GM18526 (cell line): ENCODE results near the gene OCA2.

ENCODE experiments used
- POLR2A ChIP-seq: IDR thresholded peaks from 3 replicates; pipeline ENCODE4 v1.6.1; 2011; ENCODE audit not compliant: insufficient read length; ENCODE audit errors: extremely low read depth

The OCA2 gene

DNA sequence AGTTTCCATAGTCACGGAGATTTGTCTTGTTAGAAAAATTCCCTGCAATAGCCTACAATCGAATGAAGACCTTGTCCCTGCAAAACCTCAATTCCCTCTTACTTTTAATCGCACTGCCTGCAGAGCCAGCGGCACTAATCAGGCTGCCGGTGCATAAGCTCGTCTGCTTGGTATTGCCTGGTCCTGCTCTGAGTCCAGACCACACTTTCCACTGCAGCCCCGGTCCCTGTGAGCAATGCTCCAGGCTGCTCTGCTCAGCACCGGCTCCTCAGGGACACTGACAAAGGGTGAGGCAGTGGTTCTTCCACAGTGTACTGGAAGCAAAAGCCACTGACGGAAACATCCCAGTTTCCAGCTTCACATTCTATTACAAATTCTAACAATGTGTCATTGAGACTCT is 164.3 kb downstream of the OCA2 start:
- TF ChIP-seq POLR2A, result no peak

DNA sequence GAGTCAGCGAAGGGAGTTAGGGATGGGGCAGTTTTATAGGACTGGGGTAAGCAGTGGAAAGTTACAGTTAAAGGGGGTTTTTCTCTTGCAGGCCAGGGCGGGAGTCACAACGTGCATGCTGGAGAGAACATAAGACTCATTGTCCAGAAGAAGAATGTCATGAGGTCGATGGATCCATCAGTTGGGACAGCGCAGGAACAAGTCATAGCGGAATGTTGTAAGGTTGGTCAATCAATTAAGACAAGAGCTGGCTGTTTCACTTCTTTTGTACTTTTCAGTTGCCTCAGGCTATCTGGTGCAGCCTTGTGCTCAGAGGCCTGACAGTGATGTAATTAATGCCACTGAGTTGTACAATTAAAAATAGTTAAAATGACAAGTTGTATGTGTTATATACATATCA is 165.6 kb downstream of the OCA2 start:
- TF ChIP-seq POLR2A, result no peak

DNA sequence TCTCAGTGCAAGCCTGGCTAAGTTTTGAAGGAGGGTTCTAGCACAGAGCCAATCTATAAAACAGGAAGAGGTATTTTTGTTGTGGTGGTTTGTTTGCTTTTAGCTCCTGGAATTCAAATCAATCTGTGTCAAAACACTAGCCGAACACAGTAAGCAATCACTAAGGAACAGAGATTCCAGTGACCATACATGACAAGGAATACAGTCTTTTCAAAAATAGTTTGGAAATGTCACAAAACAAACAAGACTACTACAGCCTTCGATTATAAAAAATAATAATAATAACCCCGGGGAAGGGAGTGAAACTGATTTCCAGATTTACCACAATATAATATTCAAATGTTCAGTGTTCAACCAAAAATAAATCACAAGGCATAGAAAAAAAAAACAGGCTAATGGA is 166.5 kb downstream of the OCA2 start:
- no peak for TF ChIP-seq POLR2A

DNA sequence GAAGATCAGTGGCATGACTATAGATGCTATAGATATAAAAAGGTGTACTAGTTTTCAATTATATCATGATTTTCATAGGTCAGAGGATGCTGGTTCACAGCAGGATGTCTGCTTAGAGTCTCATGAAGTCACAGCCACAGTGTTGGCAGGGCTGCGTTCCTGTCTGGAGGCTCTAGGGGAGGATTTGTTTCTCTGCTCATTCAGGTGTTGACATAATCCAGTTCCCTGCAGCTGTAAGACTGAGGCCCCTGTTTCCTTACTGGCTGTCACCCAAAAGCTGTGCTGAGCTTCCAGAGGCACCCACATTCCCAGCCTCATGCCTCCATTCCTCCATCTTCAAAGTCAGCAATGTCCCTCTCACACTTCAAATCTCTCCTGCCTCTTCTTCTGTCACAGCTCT is 170.7 kb downstream of the OCA2 start:
- no peak for TF ChIP-seq POLR2A

DNA sequence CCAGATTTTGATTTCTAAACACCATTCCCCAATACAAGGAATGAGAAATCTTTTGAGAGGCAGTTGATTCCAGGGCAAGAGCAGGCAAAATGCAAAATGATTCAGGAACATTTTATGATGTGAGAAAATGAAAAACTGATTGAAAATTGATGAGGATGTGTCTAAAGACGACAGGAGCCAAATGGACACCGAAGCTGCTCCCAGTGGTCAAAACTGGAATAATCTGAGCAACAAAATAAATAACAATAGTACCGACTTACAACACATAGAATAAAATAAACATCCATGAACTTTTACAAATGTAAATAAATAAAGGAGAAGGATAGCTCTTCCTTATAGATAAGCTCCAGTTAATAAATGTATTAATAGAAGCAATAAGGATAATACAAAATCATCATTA is 186.8 kb downstream of the OCA2 start:
- no peak for TF ChIP-seq POLR2A

DNA sequence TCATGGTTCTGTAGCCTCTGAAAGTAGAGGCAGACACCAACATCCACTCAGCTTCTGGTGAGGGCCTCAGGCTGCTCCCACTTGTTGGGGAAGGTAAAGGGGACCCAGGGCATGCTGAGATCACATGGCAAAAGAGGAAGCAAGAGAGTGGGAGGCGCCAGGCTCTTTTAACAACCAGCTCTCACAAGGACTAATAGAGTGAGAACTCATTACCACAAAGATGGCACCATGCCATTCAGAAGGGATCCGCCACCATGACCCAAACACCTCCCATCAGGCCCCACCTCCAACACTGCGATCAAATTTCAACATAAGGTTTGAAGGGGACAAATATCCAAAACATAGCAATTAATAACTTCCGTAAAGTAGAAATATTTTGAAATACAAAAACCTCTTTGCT is 192.3 kb downstream of the OCA2 start:
- TF ChIP-seq POLR2A, result no peak

DNA sequence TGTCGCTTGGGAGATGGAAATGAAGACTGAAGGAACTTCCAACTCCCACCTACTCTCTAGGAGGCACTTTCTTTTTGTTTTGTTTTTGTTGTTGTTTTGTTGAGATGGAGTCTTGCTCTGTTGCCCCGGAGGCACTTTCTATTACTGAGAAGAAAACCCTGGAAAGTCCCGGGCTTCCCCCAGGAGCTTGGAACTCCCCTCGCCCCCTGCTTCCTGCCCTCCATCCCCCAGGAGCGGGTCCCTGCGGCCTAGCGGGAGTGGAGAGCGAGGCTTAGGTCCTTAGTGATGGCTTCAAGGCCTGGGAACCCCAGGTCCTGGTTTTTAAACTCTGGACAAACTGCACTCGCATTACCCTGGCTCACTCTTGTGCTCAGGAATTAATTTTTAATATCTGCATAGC is 195.7 kb downstream of the OCA2 start:
- TF ChIP-seq POLR2A, result no peak

DNA sequence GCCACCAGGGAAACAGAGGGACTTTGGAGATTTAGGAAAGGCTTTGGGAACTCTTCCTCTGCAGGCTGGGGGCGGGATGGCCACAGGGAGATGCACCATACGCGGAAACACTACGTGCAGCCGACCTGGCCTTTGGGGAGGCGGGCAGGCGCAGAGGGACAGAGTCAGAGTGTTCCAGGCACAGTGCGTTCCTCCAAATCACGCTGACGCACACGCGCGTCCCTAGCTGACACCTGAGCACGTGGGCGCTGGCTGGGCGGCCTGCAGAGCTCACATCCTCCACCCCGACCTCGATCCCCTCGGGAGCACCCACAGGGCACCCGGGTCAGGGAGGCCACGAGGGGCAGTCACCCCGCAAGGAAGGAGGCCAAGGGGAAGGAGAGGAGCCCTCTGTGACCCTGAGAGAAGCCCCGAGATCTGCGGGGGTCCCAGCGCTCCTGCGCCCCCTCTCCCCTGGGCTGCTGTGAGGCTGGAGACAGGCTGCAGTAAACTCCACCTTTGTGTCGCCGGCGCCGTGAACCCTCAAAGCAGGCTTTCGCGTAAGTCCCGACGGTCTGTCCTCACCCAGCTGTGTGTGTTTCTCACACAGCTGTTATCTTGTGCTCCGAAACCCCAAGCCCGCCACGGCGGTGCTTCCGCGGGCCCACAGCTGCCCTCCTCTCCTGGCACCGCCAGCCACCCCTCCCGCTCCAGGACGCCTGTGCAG is 196.3 kb downstream of the OCA2 start:
- no peak for TF ChIP-seq POLR2A

DNA sequence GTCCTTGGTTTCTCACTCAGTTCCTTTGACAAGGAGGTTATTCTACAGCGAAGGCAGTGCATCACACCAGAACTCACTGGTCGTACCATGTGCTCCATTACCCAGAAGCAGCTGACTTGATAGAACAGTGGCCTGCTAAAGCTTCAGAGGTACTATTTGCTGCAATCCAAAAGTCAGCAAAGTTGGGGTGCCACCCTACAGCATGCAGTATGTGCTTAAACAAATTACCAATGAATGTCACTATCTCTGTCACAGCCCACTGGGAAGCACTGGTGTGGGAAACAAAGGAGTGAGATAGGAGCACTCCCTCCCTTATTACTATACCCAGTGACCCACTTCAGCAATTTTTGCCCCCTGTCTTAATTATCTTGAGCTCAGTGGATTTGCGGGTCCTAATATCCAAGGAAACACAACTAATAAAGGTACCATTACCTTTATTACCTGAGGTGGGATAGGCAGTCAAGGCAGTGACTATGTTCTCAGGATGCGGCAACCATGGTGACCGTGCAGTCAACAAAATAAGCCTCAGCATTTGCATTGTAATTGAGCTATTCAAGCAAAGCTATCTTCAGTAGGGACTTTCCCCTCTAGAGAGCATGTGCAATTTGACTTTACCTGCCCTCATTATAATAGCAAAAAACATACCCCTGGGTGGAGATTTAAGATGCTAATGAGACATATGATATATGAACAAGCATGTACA is 199.4 kb downstream of the OCA2 start:
- no peak for TF ChIP-seq POLR2A

DNA sequence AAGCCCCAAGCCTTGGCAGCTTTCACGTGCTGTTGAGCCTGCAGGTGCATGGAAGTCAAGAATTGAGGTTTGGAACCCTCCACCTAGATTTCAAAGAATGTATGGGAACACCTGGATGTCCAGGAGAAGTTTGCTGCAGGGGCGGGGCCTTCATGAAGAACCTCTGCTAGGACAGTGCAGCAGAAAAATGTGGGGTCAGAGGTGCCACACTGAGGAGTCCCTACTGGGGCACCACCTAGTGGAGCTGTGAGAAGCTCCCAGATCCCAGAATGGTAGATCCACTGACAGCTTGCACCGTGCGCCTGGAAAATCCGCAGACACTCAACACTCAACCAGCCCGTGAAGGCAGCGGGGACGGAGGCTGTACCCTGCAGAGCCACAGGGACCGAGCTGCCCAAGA is 201.6 kb downstream of the OCA2 start:
- TF ChIP-seq POLR2A, result no peak

DNA sequence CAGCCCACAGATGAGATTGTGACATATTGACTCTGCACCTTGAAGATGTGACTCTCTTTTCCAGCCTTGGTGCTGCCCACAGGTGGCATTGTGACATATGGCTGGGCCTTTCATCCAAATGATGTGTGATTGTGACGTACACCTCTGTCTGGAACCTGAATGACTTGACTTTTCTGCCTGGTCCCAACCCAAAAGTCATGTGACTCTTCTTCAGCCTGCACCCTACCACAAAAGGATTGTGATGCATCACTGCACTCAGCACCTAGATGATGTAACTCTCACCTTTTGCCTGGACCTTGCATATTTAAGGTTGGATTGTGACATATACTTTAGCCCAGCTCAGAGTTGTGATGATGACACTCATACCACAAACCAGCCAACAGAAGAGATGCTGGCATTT is 204.5 kb downstream of the OCA2 start:
- TF ChIP-seq POLR2A, result no peak

DNA sequence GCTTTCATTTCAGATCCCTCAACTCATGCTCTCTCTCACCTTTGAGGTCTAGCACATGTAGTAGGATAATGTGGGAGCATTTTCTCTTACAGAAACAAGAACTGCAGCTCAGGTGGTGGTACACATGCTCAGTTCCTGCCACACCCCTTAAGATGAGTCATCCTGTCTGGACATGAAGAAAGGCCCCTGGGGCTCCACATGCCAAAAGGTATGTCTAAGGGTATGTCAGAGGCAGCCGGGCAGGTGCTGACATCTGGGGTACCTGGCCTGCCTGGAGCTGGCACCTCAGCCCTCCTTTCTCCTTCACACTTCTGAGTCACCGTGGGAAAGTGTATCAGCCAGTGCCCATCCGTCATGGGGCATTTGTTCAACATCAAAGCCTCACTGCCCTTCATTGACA is 209.9 kb downstream of the OCA2 start:
- no peak for TF ChIP-seq POLR2A

DNA sequence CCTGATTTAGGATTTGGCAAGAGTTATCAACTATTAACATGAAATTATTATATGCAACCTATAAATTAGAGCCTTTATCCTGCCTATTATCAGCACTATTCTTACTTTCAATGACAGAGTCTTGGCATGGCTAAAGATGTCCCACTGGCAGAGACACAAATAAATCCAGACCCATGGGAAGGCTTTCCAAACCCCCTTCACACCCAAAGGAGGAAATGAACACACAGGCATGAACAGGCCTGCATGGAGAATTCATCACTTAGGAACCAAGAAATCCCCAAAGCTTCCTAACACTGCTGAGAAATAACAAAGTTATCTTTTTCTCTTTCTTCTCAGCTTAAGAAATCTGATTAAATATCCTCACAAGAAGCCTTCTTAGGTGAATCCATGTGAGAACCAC is 213.9 kb downstream of the OCA2 start:
- TF ChIP-seq POLR2A, result no peak

DNA sequence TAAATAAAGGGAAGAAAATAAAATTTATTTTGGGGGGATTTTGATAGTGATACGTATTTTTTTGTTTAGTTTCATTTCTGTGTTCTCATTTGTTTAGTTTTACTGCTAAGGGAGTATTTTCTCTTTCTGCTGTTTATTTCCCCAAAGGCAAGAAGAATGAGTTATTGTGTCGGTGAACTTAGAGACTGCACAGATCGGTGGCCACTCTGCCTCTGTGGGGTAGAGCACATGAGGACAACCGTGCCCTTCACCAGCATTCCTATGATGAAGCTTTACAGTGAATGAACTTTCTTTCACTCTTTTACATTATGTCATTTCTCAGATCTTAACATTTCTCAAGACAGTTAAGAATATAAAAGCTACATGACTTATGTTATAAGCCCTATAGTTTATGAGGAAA is 214.4 kb downstream of the OCA2 start:
- TF ChIP-seq POLR2A, result no peak

DNA sequence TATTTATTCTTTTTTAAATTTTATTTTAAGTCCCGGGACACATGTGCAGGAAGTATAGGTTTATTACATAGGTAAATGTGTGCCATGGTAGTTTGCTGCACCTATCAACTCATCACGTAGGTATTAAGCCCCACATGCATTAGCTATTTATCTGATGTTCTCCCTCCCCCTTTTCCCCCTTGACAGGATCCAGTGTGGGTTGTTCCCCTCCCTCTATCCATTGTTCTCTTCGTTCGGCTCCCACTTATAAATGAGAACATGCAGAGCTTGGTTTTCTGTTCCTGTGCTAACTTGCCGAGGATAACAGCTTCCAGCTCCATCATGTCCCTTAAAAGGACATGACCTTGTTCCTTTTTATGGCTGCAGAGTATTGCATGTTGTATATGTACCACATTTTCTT is 220.3 kb downstream of the OCA2 start:
- TF ChIP-seq POLR2A, result no peak

DNA sequence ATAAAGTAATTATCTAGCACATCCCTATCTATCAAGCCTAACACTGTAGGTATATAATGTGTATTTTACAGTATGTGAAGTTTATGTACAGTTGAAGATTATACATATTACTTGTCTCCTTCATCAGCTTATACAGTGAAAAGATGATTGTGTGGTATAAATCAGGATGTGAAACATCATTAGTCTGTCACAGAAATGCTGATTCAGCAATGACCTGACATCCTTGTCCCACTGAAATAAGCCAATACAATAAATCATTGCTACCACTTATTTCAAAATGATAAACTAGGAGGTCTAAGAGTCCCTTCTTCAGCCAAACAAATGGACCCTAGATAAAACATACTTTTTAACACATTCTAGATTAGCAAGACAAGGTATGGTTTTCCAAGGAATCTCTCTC is 225.3 kb downstream of the OCA2 start:
- TF ChIP-seq POLR2A, result no peak

DNA sequence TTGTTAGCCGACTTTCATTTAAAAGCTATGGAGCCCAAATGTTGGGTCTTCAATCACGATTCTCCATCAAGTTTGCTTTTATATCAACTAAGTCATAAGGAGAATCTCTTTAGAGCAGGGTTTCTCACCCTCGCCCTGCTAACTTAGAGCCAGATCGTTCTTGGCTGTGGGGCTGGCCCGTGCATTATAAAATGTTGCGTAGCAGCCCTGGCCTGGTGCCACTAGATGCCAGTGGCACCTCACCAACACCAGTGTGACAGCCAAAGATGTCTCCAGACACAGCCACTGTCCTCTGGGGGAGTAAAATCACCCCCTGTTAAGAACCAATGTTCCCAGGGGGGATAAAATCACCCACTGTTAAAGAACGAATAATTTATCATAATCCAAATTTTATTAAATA is 226.1 kb downstream of the OCA2 start:
- TF ChIP-seq POLR2A, result no peak
